Measurements from ENCODE around the gene EFNA5.
A peak's percentile ranks its signal among the peaks of the same experiment; 100 is the strongest.

Gene EFNA5

DNA sequence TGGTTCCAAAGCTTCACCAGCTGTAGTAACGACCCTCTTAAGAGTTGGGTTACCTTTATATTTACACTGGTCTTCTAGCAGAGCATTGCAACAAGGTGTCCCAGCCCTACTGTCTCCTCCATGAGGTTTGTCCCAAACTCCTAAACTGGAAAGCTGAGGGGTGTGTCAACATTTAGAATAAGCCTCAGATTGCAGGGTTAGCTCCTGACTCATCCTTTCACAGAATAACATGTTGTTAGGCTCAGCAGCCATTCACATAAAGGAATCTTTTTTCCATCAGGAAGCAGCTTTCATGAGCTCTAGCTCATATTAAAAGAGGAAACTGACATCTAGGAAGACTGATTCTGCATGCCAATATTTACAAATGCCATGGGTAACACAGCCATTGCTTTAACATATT, 238.7 kb downstream of the EFNA5 start:
- H3K27me3 Mint-ChIP-seq (ENCODE audit: low read depth), result no peaks in the 10 kb centered on the region
- H3K4me1 Mint-ChIP-seq (ENCODE audit: low read depth), result peaks cover 1% of the 10 kb centered on the region
- no peaks in the 10 kb centered on the region for H3K36me3 Mint-ChIP-seq (ENCODE audit: low read depth)
- no peak overlapping the region for H3K27ac Mint-ChIP-seq
- H3K4me3 Mint-ChIP-seq, result no peak overlapping the region
- H3K9me3 Mint-ChIP-seq, result no peaks in the 10 kb centered on the region

- no peak overlapping the region for H3K27ac Mint-ChIP-seq
- H3K36me3 Mint-ChIP-seq (ENCODE audit: low read depth), result no peaks in the 10 kb centered on the region
- H3K27me3 Mint-ChIP-seq (ENCODE audit: low read depth), result no peaks in the 10 kb centered on the region
- peaks cover 1% of the 10 kb centered on the region for H3K4me1 Mint-ChIP-seq (ENCODE audit: low read depth)
- no peaks in the 10 kb centered on the region for H3K9me3 Mint-ChIP-seq
- H3K4me3 Mint-ChIP-seq, result no peak overlapping the region
Measured at GRCh38 chr5:107431536-107431935, 239.2 kb downstream of the EFNA5 start.

DNA sequence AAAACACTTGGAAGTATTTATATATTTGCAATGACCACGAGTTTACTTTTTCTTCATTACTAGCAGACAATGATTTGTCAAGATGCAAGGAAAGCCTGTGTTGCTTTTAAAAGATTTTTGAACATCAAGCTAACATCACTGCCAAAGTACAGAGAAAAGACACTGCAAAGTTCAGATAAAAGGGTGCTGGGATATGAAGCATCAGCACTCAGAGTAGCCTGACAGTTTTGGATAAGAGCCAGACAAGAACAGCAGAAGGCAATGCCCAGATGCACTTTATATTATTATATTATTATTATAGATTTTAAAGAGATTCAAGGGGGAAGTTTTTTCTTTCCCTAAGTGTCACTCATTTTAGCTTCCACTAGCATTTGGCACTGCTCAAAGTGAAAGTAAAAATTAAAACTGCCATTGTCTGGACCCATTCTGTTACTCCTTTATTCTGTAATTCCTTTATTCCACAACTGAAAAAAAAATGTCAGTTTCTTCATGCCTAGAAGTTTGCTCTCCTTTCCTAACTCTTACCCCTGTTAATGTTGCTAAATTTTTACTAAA, 240.6 kb downstream of the EFNA5 start:
- no peaks in the 10 kb centered on the region for H3K36me3 Mint-ChIP-seq (ENCODE audit: low read depth)
- H3K4me3 Mint-ChIP-seq, result peak overlapping the region; percentile 23
- H3K27ac Mint-ChIP-seq, result no peak overlapping the region
- H3K27me3 Mint-ChIP-seq (ENCODE audit: low read depth), result no peaks in the 10 kb centered on the region
- H3K9me3 Mint-ChIP-seq, result no peaks in the 10 kb centered on the region
- H3K4me1 Mint-ChIP-seq (ENCODE audit: low read depth), result peaks cover 1% of the 10 kb centered on the region

DNA sequence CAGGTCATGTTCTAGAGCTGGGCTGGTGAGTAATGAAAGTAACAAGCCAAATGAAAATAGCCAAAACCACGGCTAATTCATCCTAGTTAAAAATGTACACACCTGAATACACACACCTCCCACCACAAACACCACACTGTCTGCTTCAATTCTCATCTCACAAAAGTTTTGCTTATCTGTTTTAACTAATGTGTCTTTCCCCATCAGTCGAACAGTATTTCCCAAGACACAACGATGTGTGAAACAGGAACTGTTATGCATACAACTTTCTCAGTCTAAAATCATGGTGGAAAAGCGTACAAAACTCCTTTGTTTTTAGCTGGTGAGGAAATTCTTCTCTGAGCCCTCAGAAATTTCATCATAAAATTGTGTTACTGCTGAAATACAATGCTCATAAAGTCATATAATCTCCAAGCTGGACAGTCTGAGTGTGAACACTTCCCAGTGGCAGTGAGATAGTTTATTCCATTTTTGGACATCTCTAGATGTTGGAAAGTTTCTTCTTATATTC, 242.4 kb downstream of the EFNA5 start:
- no peak overlapping the region for H3K4me3 Mint-ChIP-seq

DNA sequence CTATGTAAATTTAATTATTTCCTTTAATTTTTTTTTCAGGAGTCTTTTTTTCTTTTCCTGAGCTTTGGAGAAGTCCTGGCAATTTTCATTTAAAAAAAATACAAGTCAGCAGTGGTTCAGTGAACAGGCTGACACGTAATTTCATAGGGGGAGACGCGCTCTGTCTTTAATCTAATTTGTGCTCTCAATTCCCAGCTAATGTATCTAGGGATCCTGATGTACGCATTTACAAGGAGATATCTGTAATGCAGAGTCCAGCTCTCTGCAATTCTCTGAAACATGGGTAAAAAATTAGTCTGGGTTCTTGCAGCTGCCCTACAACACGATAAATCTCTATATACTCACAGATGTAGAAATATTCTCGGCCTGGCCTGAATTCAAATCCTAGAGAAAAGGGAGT, 243.9 kb downstream of the EFNA5 start:
- H3K27ac Mint-ChIP-seq, result no peak overlapping the region
- no peaks in the 10 kb centered on the region for H3K9me3 Mint-ChIP-seq
- no peak overlapping the region for H3K4me3 Mint-ChIP-seq
- H3K27me3 Mint-ChIP-seq (ENCODE audit: low read depth), result peaks cover 7% of the 10 kb centered on the region
- H3K4me1 Mint-ChIP-seq (ENCODE audit: low read depth), result peaks cover 1% of the 10 kb centered on the region
- no peaks in the 10 kb centered on the region for H3K36me3 Mint-ChIP-seq (ENCODE audit: low read depth)

More for the DNA sequence above, 242.4 kb downstream of the EFNA5 start:
- no peaks in the 10 kb centered on the region for H3K9me3 Mint-ChIP-seq
- no peaks in the 10 kb centered on the region for H3K27me3 Mint-ChIP-seq (ENCODE audit: low read depth)
- no peaks in the 10 kb centered on the region for H3K36me3 Mint-ChIP-seq (ENCODE audit: low read depth)
- no peak overlapping the region for H3K27ac Mint-ChIP-seq
- peaks cover 1% of the 10 kb centered on the region for H3K4me1 Mint-ChIP-seq (ENCODE audit: low read depth)

DNA sequence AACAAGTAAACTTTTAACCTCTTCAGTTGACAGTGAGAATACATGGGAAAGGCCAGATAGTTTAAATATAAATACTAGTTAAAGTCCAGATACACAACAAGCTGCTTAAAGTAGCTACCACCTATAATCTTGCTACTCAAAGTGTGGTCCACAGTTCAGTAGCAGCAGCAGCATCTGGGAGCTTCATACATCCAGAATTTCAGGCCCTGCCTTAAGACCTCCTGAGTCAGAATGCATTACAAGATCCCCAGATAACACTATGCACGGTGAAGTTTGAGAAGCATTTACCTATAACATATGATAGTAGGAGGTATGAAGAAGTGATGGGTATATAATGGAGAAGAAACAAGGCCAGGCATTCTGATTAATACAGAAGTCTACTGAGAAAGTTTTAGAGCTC, 244.5 kb downstream of the EFNA5 start:
- H3K4me3 Mint-ChIP-seq, result no peak overlapping the region
- no peaks in the 10 kb centered on the region for H3K36me3 Mint-ChIP-seq (ENCODE audit: low read depth)
- no peaks in the 10 kb centered on the region for H3K9me3 Mint-ChIP-seq
- H3K27ac Mint-ChIP-seq, result no peak overlapping the region
- peaks cover 1% of the 10 kb centered on the region for H3K4me1 Mint-ChIP-seq (ENCODE audit: low read depth)
- H3K27me3 Mint-ChIP-seq (ENCODE audit: low read depth), result peaks cover 7% of the 10 kb centered on the region

DNA sequence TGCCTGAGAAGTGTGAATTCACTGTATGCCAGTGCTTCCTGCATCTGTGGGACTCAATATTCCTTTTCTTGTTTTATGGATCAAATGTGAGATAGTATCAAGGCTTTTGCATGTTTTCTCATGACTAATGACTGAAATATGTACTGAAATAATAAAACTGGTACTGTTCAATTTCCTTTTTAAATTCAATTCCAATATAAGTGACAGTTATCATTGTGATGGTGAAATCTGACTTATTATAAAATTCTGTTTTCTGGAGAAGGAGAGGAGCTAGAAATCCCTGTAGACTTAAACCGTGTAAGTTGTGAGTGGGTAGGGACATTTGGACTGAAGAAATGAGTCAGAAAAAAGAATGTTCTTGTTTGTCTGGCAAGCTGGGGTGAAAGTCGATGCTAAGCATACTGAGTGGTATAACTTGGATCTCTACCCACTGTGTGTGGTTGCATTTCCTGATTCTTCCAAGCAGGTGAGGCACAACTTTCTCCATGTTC, 245.2 kb downstream of the EFNA5 start:
- Mint-ChIP-seq H3K4me3 (no peak overlapping the region), H3K27me3 (ENCODE audit: low read depth) (peaks cover 7% of the 10 kb centered on the region), H3K9me3 (no peaks in the 10 kb centered on the region), H3K4me1 (ENCODE audit: low read depth) (peaks cover 1% of the 10 kb centered on the region), H3K27ac (no peak overlapping the region), H3K36me3 (ENCODE audit: low read depth) (no peaks in the 10 kb centered on the region)

DNA sequence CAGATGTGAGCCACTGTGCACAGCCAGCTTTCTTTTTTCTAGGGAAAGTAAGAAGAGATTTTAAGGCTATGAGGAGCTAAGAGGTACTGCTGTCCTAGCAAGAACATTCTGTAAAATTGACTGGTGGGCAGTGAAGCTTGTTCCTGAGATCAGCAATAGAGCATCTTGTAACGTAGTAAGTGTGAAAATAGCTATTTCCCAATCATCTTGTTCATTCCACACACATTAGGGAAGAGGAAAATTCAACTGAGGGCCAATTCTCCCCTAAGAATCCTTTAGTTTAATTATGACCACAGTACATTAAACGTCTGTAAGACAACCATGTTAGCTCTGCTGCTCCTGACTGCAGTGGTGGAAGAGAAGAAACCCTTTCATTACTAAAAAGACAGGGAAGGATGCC, 246.2 kb downstream of the EFNA5 start:
- no peak overlapping the region for H3K4me3 Mint-ChIP-seq

DNA sequence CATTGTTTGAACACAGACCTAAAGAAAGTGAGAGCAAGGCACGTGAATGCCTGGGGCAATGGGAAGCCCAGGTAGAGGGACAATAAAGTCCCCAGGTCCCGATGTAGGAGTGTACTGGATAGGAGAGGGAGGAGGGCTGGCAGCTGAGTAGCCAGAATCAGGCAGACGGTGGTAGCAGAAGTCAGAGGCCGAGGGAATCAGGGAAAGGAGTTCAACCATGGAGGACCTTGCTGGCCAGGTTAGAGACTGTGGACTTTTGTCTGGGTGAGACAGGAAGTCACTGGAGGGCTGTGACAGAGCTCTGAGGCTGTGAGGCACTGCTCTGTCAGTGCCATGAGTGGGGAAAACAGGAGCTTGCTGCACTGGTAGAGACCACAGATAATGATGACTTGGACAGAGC, 248.2 kb downstream of the EFNA5 start:
- Mint-ChIP-seq H3K27me3 (ENCODE audit: low read depth) (peaks cover 10% of the 10 kb centered on the region), H3K4me1 (ENCODE audit: low read depth) (no peaks in the 10 kb centered on the region), H3K4me3 (no peak overlapping the region), H3K36me3 (ENCODE audit: low read depth) (no peaks in the 10 kb centered on the region), H3K27ac (no peak overlapping the region), H3K9me3 (no peaks in the 10 kb centered on the region)

More for the DNA sequence above, 246.2 kb downstream of the EFNA5 start:
- no peaks in the 10 kb centered on the region for H3K4me1 Mint-ChIP-seq (ENCODE audit: low read depth)
- H3K9me3 Mint-ChIP-seq, result no peaks in the 10 kb centered on the region
- no peak overlapping the region for H3K27ac Mint-ChIP-seq
- H3K36me3 Mint-ChIP-seq (ENCODE audit: low read depth), result no peaks in the 10 kb centered on the region
- H3K27me3 Mint-ChIP-seq (ENCODE audit: low read depth), result peaks cover 9% of the 10 kb centered on the region

GRCh38 chr5:107419498-107419897, 251.2 kb downstream of the EFNA5 start:
- H3K27me3 Mint-ChIP-seq (ENCODE audit: low read depth), result peaks cover 14% of the 10 kb centered on the region
- H3K27ac Mint-ChIP-seq, result no peak overlapping the region
- no peaks in the 10 kb centered on the region for H3K36me3 Mint-ChIP-seq (ENCODE audit: low read depth)
- H3K4me1 Mint-ChIP-seq (ENCODE audit: low read depth), result no peaks in the 10 kb centered on the region
- no peak overlapping the region for H3K4me3 Mint-ChIP-seq
- H3K9me3 Mint-ChIP-seq, result no peaks in the 10 kb centered on the region

GRCh38 chr5:107418902-107419301, 251.8 kb downstream of the EFNA5 start:
- Mint-ChIP-seq H3K9me3 (no peaks in the 10 kb centered on the region), H3K36me3 (ENCODE audit: low read depth) (no peaks in the 10 kb centered on the region), H3K27me3 (ENCODE audit: low read depth) (peaks cover 18% of the 10 kb centered on the region), H3K27ac (no peak overlapping the region), H3K4me3 (no peak overlapping the region), H3K4me1 (ENCODE audit: low read depth) (no peaks in the 10 kb centered on the region)

DNA sequence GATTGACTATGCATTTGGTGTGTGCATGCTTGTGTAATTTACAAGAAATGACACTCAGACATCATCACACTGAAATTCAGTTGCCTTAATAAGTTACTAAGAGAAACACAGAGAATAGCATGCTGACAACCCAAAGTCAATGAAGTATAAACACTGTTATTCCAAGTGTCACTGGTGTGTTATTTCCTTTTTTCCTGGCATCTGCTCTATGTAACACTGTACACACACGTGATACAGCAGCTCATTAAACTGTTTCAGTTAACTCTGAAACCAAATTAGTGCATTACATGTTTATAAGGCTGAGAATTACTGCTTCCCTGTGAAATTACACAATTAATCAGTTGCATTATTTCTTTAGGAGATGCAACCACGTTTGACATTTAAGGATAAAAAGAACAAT, 252.7 kb downstream of the EFNA5 start:
- H3K36me3 Mint-ChIP-seq (ENCODE audit: low read depth), result no peaks in the 10 kb centered on the region
- no peak overlapping the region for H3K27ac Mint-ChIP-seq
- peaks cover 20% of the 10 kb centered on the region for H3K27me3 Mint-ChIP-seq (ENCODE audit: low read depth)
- H3K9me3 Mint-ChIP-seq, result no peaks in the 10 kb centered on the region
- H3K4me1 Mint-ChIP-seq (ENCODE audit: low read depth), result no peaks in the 10 kb centered on the region
- no peak overlapping the region for H3K4me3 Mint-ChIP-seq

DNA sequence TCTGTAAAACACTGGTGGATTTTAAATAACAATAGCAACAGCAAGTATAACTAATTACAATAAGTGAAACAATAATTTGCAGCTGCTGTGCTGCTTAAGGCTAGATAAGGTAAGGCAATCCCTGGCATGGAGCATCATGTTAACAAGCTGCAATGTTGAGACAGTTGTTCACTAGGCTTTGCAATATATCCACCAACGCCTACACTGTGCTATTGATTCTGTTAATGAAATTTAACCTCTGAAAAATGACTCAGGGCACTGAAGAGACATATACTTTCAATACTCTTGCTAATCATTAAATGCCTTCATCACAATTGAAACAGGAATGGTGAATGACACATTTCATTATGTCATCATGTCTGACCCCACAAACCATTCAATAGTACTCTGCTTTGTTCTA, 255.0 kb downstream of the EFNA5 start:
- H3K27ac Mint-ChIP-seq, result no peak overlapping the region
- H3K27me3 Mint-ChIP-seq (ENCODE audit: low read depth), result peaks cover 16% of the 10 kb centered on the region
- H3K9me3 Mint-ChIP-seq, result no peaks in the 10 kb centered on the region
- H3K4me1 Mint-ChIP-seq (ENCODE audit: low read depth), result no peaks in the 10 kb centered on the region
- no peak overlapping the region for H3K4me3 Mint-ChIP-seq
- H3K36me3 Mint-ChIP-seq (ENCODE audit: low read depth), result no peaks in the 10 kb centered on the region

- Mint-ChIP-seq H3K27me3 (ENCODE audit: low read depth) (peaks cover 16% of the 10 kb centered on the region), H3K9me3 (no peaks in the 10 kb centered on the region), H3K4me1 (ENCODE audit: low read depth) (no peaks in the 10 kb centered on the region), H3K27ac (no peak overlapping the region), H3K4me3 (no peak overlapping the region), H3K36me3 (ENCODE audit: low read depth) (no peaks in the 10 kb centered on the region)
Measured at GRCh38 chr5:107414802-107415201, 255.9 kb downstream of the EFNA5 start.

DNA sequence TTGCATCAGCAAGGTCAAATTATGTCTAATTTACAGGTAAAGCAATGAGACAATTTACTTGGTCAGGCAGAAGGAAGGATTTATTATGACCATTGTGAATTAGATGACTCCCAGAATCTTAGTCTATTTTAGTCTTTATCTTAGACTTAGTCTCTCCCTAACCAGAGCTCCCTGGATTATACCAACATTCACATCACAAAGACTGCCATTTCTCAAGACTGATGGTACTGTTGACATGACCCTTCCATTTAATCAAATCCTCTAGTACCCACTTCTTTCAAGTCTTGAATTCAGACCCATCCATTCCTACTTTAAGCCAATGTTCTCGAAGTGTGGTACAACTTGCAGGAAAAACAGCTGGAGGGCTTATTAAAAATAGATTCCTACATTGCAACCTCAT, 257.0 kb downstream of the EFNA5 start:
- Mint-ChIP-seq H3K36me3 (ENCODE audit: low read depth) (no peaks in the 10 kb centered on the region), H3K4me3 (no peak overlapping the region), H3K9me3 (no peaks in the 10 kb centered on the region), H3K27me3 (ENCODE audit: low read depth) (peaks cover 12% of the 10 kb centered on the region), H3K4me1 (ENCODE audit: low read depth) (no peaks in the 10 kb centered on the region), H3K27ac (no peak overlapping the region)

- no peaks in the 10 kb centered on the region for H3K4me1 Mint-ChIP-seq (ENCODE audit: low read depth)
- H3K9me3 Mint-ChIP-seq, result no peaks in the 10 kb centered on the region
- peaks cover 3% of the 10 kb centered on the region for H3K27me3 Mint-ChIP-seq (ENCODE audit: low read depth)
- no peaks in the 10 kb centered on the region for H3K36me3 Mint-ChIP-seq (ENCODE audit: low read depth)
- H3K27ac Mint-ChIP-seq, result no peak overlapping the region
- no peak overlapping the region for H3K4me3 Mint-ChIP-seq
Measured at GRCh38 chr5:107408564-107408963, 262.2 kb downstream of the EFNA5 start.
